K562 (cell line): ENCODE data around the gene VAMP4. TPM values are rescaled to one million over a fixed set of nuclear protein-coding genes. Genes with fewer than 3 reads are reported as not detected.
"Not testable (repeated sequence)": the region's sequence is repeated elsewhere in the genome, so short reads cannot be mapped to it uniquely, and the experiment has no call there.

ENCODE experiments used
- ATAC-seq: fragments of 200-7000 bp; cut with Tn5 transposase; 3 replicates; pipeline ENCODE4 v1.9.1; 2020; ENCODE audit warnings: moderate library complexity
- BruUV-seq: library from RNA; stranded (reverse); fragments of 400-500 nt; replicated peaks from 2 replicates; lab custom pipeline; 2021; lab: Mats Ljungman, UMichigan
- CTCF ChIA-PET: fragments of 300-600 bp; formaldehyde crosslinking; extraction: SDS; loops from one replicate; lab custom pipeline; 2021; ENCODE audit warnings: low intra/inter-chr PET ratio; lab: Yijun Ruan, JAX
- POLR2A ChIA-PET: fragments of 300-600, 350-650 bp; sonication (Branson Sonifier 250); formaldehyde crosslinking; extraction: SDS; loops from one replicate; lab custom pipeline; 2021; ENCODE audit warnings: antibody characterized with exemption, inconsistent platforms; lab: Yijun Ruan, JAX
- DNase-seq, 4 experiments: peaks; one replicate each; pipeline versions ENCODE4 v3.0.0 to v3.0.0-alpha.2; 2011 to 2018; ENCODE audit warnings: low spot score in 3 of 4, mixed read lengths in 3 of 4; ENCODE audit errors: extremely low read depth in 1 of 4
- FAIRE-seq: peaks from 2 replicates; lab custom pipeline; 2011; peaks lifted over from hg19 to GRCh38; lab: Jason Lieb, UNC
- H2AFZ ChIP-seq: 2 replicates; pipeline ENCODE4 v1.6.0; 2011; ENCODE audit warnings: low read depth, low read length, control low read depth, inconsistent platforms
- H3K27ac ChIP-seq: fragments of 200-600 bp; 3 replicates; pipeline ENCODE4 v1.8.0; 2011; ENCODE audit warnings: low read depth, mild to moderate bottlenecking, control low read depth, inconsistent platforms, low read length, moderate library complexity, mixed read lengths; ENCODE audit errors: extremely low read depth
- H3K27me3 ChIP-seq, 2 experiments: fragments of 300-600 bp in 1 of 2; 2 replicates in 1 of 2; 3 replicates in 1 of 2; pipeline versions ENCODE4 v1.6.0 to v1.8.0; 2011; ENCODE audit warnings: inconsistent platforms in 2 of 2, low read length in 2 of 2, mild to moderate bottlenecking in 1 of 2, mixed read lengths in 1 of 2, moderate library complexity in 1 of 2; ENCODE audit not compliant: control insufficient read depth in 2 of 2, insufficient read depth in 2 of 2
- H3K36me3 ChIP-seq: fragments of 300-600 bp; 3 replicates; pipeline ENCODE4 v1.8.0; 2011; ENCODE audit warnings: mild to moderate bottlenecking, low read length, inconsistent platforms; ENCODE audit not compliant: control insufficient read depth, insufficient read depth
- H3K4me1 ChIP-seq, 2 experiments: fragments of 200-600 bp in 1 of 2; replicated peaks in 1 of 2; 2 replicates in 1 of 2; 3 replicates in 1 of 2; pipeline versions ENCODE4 v1.5.1 to v1.8.0; 2011; ENCODE audit warnings: inconsistent platforms in 2 of 2, low read length in 2 of 2, mild to moderate bottlenecking in 1 of 2, mixed read lengths in 1 of 2, moderate library complexity in 1 of 2; ENCODE audit not compliant: control insufficient read depth in 2 of 2, insufficient read depth in 2 of 2
- H3K4me2 ChIP-seq: 2 replicates; pipeline ENCODE4 v1.6.1; 2011; ENCODE audit warnings: low read length, control low read depth, inconsistent platforms, mixed read lengths; ENCODE audit not compliant: insufficient read depth
- H3K4me3 ChIP-seq: fragments of 200-600 bp; sonication (generic), shearing (Covaris generic); 2 replicates; pipeline ENCODE4 v1.5.1; 2016; ENCODE audit warnings: control low read depth, inconsistent platforms
- H3K79me2 ChIP-seq: fragments of 200-600 bp; 3 replicates; pipeline ENCODE4 v1.8.0; 2011; ENCODE audit warnings: low read length, inconsistent platforms; ENCODE audit not compliant: control insufficient read depth, insufficient read depth
- H3K9ac ChIP-seq, 2 experiments: 2 replicates each; pipeline versions ENCODE4 v1.6.0 to v1.6.1; 2011; ENCODE audit warnings: low read depth in 2 of 2, low read length in 2 of 2, control low read depth in 1 of 2, inconsistent platforms in 1 of 2, mild to moderate bottlenecking in 1 of 2, mixed read lengths in 1 of 2; ENCODE audit not compliant: insufficient read depth in 1 of 2
- H3K9me1 ChIP-seq: one replicate; pipeline ENCODE4 v1.6.0; 2011; ENCODE audit warnings: inconsistent platforms, mild to moderate bottlenecking, low read length, moderate library complexity; ENCODE audit not compliant: control insufficient read depth, insufficient read depth
- H3K9me3 ChIP-seq: replicated peaks from 2 replicates; pipeline ENCODE4 v1.5.1; 2011; ENCODE audit warnings: low read depth, low read length, inconsistent platforms; ENCODE audit not compliant: control insufficient read depth, insufficient read depth
- H4K20me1 ChIP-seq: replicated peaks from 2 replicates; pipeline ENCODE4 v1.6.1; 2011; ENCODE audit warnings: low read length, inconsistent platforms, mixed read lengths; ENCODE audit not compliant: control insufficient read depth, insufficient read depth
- CTBP1 ChIP-seq: fragments of 450-650 bp; IDR thresholded peaks from 2 replicates; pipeline ENCODE4 v1.6.1; 2016; ENCODE audit warnings: borderline replicate concordance
- LCOR ChIP-seq: sonication (generic); formaldehyde crosslinking; IDR thresholded peaks from 2 replicates; pipeline ENCODE4 v1.8.0; 2022; ENCODE audit warnings: mild to moderate bottlenecking, missing genetic modification reagents
- NFE2L1 ChIP-seq: fragments of 450-650 bp; IDR thresholded peaks from 2 replicates; pipeline ENCODE4 v1.6.1; 2016; ENCODE audit warnings: missing genetic modification characterization, low read depth, mild to moderate bottlenecking, missing compliant biosample characterization, moderate library complexity, borderline replicate concordance
- ZNF197 ChIP-seq: fragments of 200-800 bp; sonication (Bioruptor generic); IDR thresholded peaks from 2 replicates; pipeline ENCODE4 v1.6.1; 2016; ENCODE audit warnings: low read depth, missing genetic modification characterization, missing compliant biosample characterization
- WGBS: fragments of 100-300 bp; shearing (Covaris generic); methylation state at CpG from one replicate; pipeline ENCODE4 v1.1.6; 2016; ENCODE audit warnings: low coverage, mixed read lengths; ENCODE audit not compliant: insufficient coverage; ENCODE audit errors: missing lambda C conversion rate; 5-methylcytosine and 5-hydroxymethylcytosine counted together
- in situ Hi-C: fragments of 300-500 bp; cut with MboI; formaldehyde crosslinking; loops from 4 replicates; pipeline ENCODE4 v1.15.0; 2018; ENCODE audit warnings: inconsistent platforms, mixed read lengths
- intact Hi-C: fragments of 100-400 bp; cut with micrococcal nuclease; formaldehyde crosslinking; loops from 2 replicates; pipeline ENCODE4 v1.14.2; 2022
- polyA plus RNA-seq, 8 experiments: library from polyadenylated mRNA; depleted of rRNA in 4 of 8; stranded (reverse) in 5 of 8; unstranded in 3 of 8; fragments of >200 nt; fragmentation: Nextera tagmentation in 2 of 8; fragmentation: Illumina TruSeq in 1 of 8; extraction: Ambion mirVana in 2 of 8; extraction: Trizol in 1 of 8; gene quantifications; 2 replicates each; pipeline versions ENCODE4 v1.2.1 to v1.2.3, GENCODE V29; 2011 to 2014; ENCODE audit warnings: inconsistent platforms in 1 of 8, missing spikeins in 1 of 8
- total RNA-seq, 7 experiments: library from RNA; depleted of rRNA in 6 of 7; stranded (reverse); fragments of >200 nt in 6 of 7; fragmentation: Illumina TruSeq in 2 of 7; extraction: Trizol in 2 of 7; gene quantifications; 2 replicates each; pipeline versions ENCODE4 v1.2.1 to v1.2.3, GENCODE V29; 2011 to 2021; ENCODE audit warnings: low replicate concordance in 1 of 7
- TF ChIP-seq, protein P1 (sequence below), 2 experiments: fragments of 450-650 bp in 1 of 2; sonication (generic) in 1 of 2; formaldehyde crosslinking in 1 of 2; IDR thresholded peaks in 1 of 2; conservative IDR thresholded peaks in 1 of 2; 2 replicates each; pipeline versions ENCODE4 v1.6.1 to v1.8.1; 2016 to 2023; ENCODE audit warnings: mild to moderate bottlenecking in 2 of 2, moderate library complexity in 2 of 2, inconsistent platforms in 1 of 2, missing genetic modification reagents in 1 of 2

The VAMP4 gene
- total and polyA plus RNA-seq, 9 of the 15 experiments (the other 6 are each of a cell fraction or from before 2014, with no cell fraction given): 3.3 to 21.4 (median 11.9) TPM

DNA sequence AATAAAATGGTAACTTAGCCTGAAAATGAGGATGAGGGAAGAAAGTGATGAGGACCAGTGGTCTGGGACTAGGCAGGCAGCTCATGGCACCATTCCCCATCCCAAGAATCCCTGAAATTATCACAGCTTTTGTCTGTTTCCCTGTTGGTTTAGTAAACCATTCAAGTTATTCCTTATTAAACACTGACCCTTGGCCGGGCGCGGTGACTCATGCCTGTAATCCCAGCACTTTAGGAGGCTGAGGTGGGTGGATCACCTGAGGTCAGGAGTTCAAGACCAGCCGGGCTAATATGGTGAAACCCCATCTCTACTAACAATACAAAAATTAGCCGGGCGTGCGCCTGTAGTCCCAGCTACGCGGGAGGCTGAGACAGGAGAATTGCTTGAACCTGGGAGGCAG is 85.7 kb downstream of the VAMP4 start:
- POLR2A ChIA-PET: interaction anchor here (1.9 kb wide), 1 partner anchor 12 kb away, joined by 11 read pairs; no protein-coding TSS in a partner anchor
- H3K27me3 ChIP-seq: peaks cover 28 to 29% of the 10 kb centered on the region in 2 experiments
- H3K4me3 ChIP-seq, H3K36me3 ChIP-seq, in situ Hi-C loops, H3K9me1 ChIP-seq, H3K9ac ChIP-seq, H4K20me1 ChIP-seq, H2AFZ ChIP-seq, H3K27ac ChIP-seq, BruUV-seq, H3K4me2 ChIP-seq, CTCF ChIA-PET, H3K9me3 ChIP-seq, H3K79me2 ChIP-seq, H3K4me1 ChIP-seq, ATAC-seq, DNase-seq, FAIRE-seq: not testable (repeated sequence)
- intact Hi-C loops: loop anchor here (10.0 kb wide), 1 partner anchor 739 kb away; no protein-coding TSS in a partner anchor
- WGBS: 8% methylated on average over 9 of the region's 9 CpGs
- TF ChIP-seq, protein P1, sequence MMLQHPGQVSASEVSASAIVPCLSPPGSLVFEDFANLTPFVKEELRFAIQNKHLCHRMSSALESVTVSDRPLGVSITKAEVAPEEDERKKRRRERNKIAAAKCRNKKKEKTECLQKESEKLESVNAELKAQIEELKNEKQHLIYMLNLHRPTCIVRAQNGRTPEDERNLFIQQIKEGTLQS (IDR thresholded peaks at IDR 0.05): 0 out of 2 replicates have a peak, but pooled peaks have one; percentile 15
- TF ChIP-seq, protein P1 (CRISPR knock-in tag; conservative IDR thresholded peaks at IDR 0.05): not testable (repeated sequence)

GRCh38 chr1:171655746-171656116 is 86.1 kb downstream of the VAMP4 start:
- Histone ChIP-seq H3K4me2 (no peak overlapping the region), H3K9me3 (no peaks in the 10 kb centered on the region), H3K27ac (no peak overlapping the region), H3K79me2 (no peaks in the 10 kb centered on the region), H3K36me3 (no peaks in the 10 kb centered on the region), H2AFZ (no peak overlapping the region), H3K9ac (no peak overlapping the region), H3K4me1 (peaks cover 0 to 9% of the 10 kb centered on the region in 2 experiments; a peak in 2 of 5 replicates), H3K27me3 (peaks cover 28% of the 10 kb centered on the region in 2 experiments), H3K9me1 (no peaks in the 10 kb centered on the region), H4K20me1 (no peaks in the 10 kb centered on the region), H3K4me3 (no peak overlapping the region)
- ChIA-PET CTCF (interaction anchor here (0.6 to 0.8 kb wide), 2 partner anchors 86 to 352 kb away, joined by 3 read pairs; partner anchors contain the start of gene VAMP4), POLR2A (interaction anchor here (1.9 kb wide), 1 partner anchor 13 kb away, joined by 11 read pairs; no protein-coding TSS in a partner anchor)
- ATAC-seq: no peak
- in situ Hi-C loops (no loop called here), intact Hi-C loops (loop anchor here (1.0 to 10.0 kb wide), 3 partner anchors 61 to 739 kb away; no protein-coding TSS in a partner anchor)
- FAIRE-seq: no peak
- no TSS peak for BruUV-seq
- DNase-seq: no peak
- WGBS: 16% methylated on average over 6 of the region's 6 CpGs
- TF ChIP-seq CTBP1 (0 out of 2 replicates have a peak, but pooled peaks have one; percentile 3), NFE2L1 (tag) (no peak), LCOR (CRISPR knock-in tag) (no peak), ZNF197 (no peak)
